GM23338 (cell line): ENCODE measurements around the gene MKRN2. TPM values are rescaled to one million over a fixed set of nuclear protein-coding genes. Genes with fewer than 3 reads are reported as not detected.

Source experiments
- ATAC-seq: fragments of 200-7000 bp; cut with Tn5 transposase; 3 replicates; pipeline ENCODE4 v1.9.1; 2020
- DNase-seq: peaks from one replicate; pipeline ENCODE4 v3.0.0-alpha.2; 2015; ENCODE audit warnings: low spot score
- H2AFZ ChIP-seq: fragments of 200-600 bp; sonication (generic); 2 replicates; pipeline ENCODE4 v1.8.0; 2016; ENCODE audit warnings: antibody characterized with exemption, mild to moderate bottlenecking, moderate library complexity
- H3F3A ChIP-seq: fragments of 200-600 bp; sonication (generic); replicated peaks from 2 replicates; pipeline ENCODE4 v1.8.0; 2017; ENCODE audit warnings: antibody characterized with exemption, mixed run types, low read depth
- H3K27ac ChIP-seq: fragments of 200-600 bp; sonication (generic); 2 replicates; pipeline ENCODE4 v1.6.1; 2016; ENCODE audit warnings: low read depth
- H3K27me3 ChIP-seq: fragments of 200-600 bp; sonication (generic); 2 replicates; pipeline ENCODE4 v1.8.0; 2016; ENCODE audit warnings: mild to moderate bottlenecking, mixed run types, moderate library complexity; ENCODE audit not compliant: insufficient read depth
- H3K36me3 ChIP-seq: fragments of 200-600 bp; sonication (generic); 2 replicates; pipeline ENCODE4 v1.8.0; 2016; ENCODE audit warnings: mild to moderate bottlenecking; ENCODE audit not compliant: insufficient read depth
- H3K4me1 ChIP-seq: fragments of 200-600 bp; sonication (generic); 2 replicates; pipeline ENCODE4 v1.8.0; 2016; ENCODE audit warnings: mild to moderate bottlenecking, moderate library complexity; ENCODE audit not compliant: insufficient read depth
- H3K4me2 ChIP-seq: fragments of 200-600 bp; sonication (generic); 2 replicates; pipeline ENCODE4 v1.7.1; 2017; ENCODE audit warnings: mixed run types
- H3K4me3 ChIP-seq: fragments of 200-600 bp; sonication (generic); 2 replicates; pipeline ENCODE4 v1.6.1; 2016; ENCODE audit warnings: mixed run types
- H3K79me2 ChIP-seq: fragments of 200-600 bp; sonication (generic); replicated peaks from 2 replicates; pipeline ENCODE4 v1.8.0; 2017; ENCODE audit warnings: mild to moderate bottlenecking; ENCODE audit not compliant: insufficient read depth
- H3K9me2 ChIP-seq: fragments of 200-600 bp; sonication (generic); 2 replicates; pipeline ENCODE4 v1.8.0; 2017; ENCODE audit not compliant: insufficient read depth
- H4K20me1 ChIP-seq: fragments of 200-600 bp; sonication (generic); replicated peaks from 2 replicates; pipeline ENCODE4 v1.8.0; 2017; ENCODE audit warnings: mild to moderate bottlenecking; ENCODE audit not compliant: insufficient read depth
- H3K27ac Mint-ChIP-seq: 2 replicates; pipeline ENCODE4 v1.8.0; 2020; ENCODE audit warnings: inconsistent platforms, mild to moderate bottlenecking, moderate library complexity, mixed read lengths
- H3K27me3 Mint-ChIP-seq: 3 replicates; pipeline ENCODE4 v1.8.0; 2022; ENCODE audit warnings: low read depth, mild to moderate bottlenecking, moderate library complexity, mixed read lengths, inconsistent platforms; ENCODE audit not compliant: insufficient read depth, poor library complexity
- H3K36me3 Mint-ChIP-seq: 3 replicates; pipeline ENCODE4 v1.8.0; 2021; ENCODE audit warnings: low read depth, mild to moderate bottlenecking, inconsistent platforms, moderate library complexity, mixed read lengths
- H3K4me1 Mint-ChIP-seq: 3 replicates; pipeline ENCODE4 v1.8.0; 2020; ENCODE audit warnings: mild to moderate bottlenecking, inconsistent platforms, mixed read lengths
- H3K4me3 Mint-ChIP-seq: 3 replicates; pipeline ENCODE4 v1.8.0; 2021; ENCODE audit warnings: moderate library complexity, mild to moderate bottlenecking, inconsistent platforms, mixed read lengths
- H3K9me3 Mint-ChIP-seq: 3 replicates; pipeline ENCODE4 v1.8.0; 2020; ENCODE audit warnings: moderate library complexity, mild to moderate bottlenecking, inconsistent platforms, mixed read lengths
- CREB1 ChIP-seq: fragments of 250-450 bp; sonication (Bioruptor Pico); IDR thresholded peaks from 2 replicates; pipeline ENCODE4 v1.5.0; 2020; ENCODE audit warnings: low read depth, mild to moderate bottlenecking, moderate library complexity
- ETS1 ChIP-seq: IDR thresholded peaks from 2 replicates; pipeline ENCODE4 v1.6.1; 2016; ENCODE audit warnings: antibody characterized with exemption
- EZH2 ChIP-seq: fragments of 200-600 bp; sonication (generic); IDR thresholded peaks from one replicate; pipeline ENCODE4 v1.8.0; 2017; ENCODE audit warnings: antibody characterized with exemption, mild to moderate bottlenecking, low read depth; ENCODE audit not compliant: unreplicated experiment
- EZH2phosphoT487 ChIP-seq: fragments of 200-600 bp; sonication (generic); IDR thresholded peaks from one replicate; pipeline ENCODE4 v1.8.1; 2018; ENCODE audit warnings: antibody characterized with exemption; ENCODE audit not compliant: unreplicated experiment
- JUNB ChIP-seq: IDR thresholded peaks from one replicate; pipeline ENCODE4 v1.6.1; 2016; ENCODE audit warnings: antibody characterized with exemption; ENCODE audit not compliant: unreplicated experiment
- NANOG ChIP-seq: IDR thresholded peaks from 2 replicates; pipeline ENCODE4 v1.6.1; 2016; ENCODE audit warnings: antibody characterized with exemption, borderline replicate concordance
- POLR2AphosphoS5 ChIP-seq: IDR thresholded peaks from 2 replicates; pipeline ENCODE4 v1.6.1; 2016; ENCODE audit warnings: antibody characterized with exemption, low read depth
- REST ChIP-seq: IDR thresholded peaks from one replicate; pipeline ENCODE4 v1.6.1; 2018; ENCODE audit warnings: antibody characterized with exemption; ENCODE audit not compliant: unreplicated experiment
- STAT1 ChIP-seq: IDR thresholded peaks from one replicate; pipeline ENCODE4 v1.6.1; 2016; ENCODE audit warnings: antibody characterized with exemption; ENCODE audit not compliant: unreplicated experiment
- ZNF114 ChIP-seq: fragments of 250-450 bp; sonication (Bioruptor Pico); IDR thresholded peaks from 2 replicates; pipeline ENCODE4 v1.5.0; 2020; ENCODE audit warnings: mild to moderate bottlenecking, moderate library complexity
- ZNF331 ChIP-seq: fragments of 250-450 bp; sonication (Bioruptor Pico); IDR thresholded peaks from 2 replicates; pipeline ENCODE4 v1.5.0; 2020; ENCODE audit warnings: low read depth, mild to moderate bottlenecking, moderate library complexity
- ZNF462 ChIP-seq: fragments of 250-450 bp; sonication (Bioruptor Pico); IDR thresholded peaks from 2 replicates; pipeline ENCODE4 v1.5.0; 2020; ENCODE audit warnings: mild to moderate bottlenecking, moderate library complexity
- polyA plus RNA-seq: library from polyadenylated mRNA; unstranded; fragments of >200 nt; fragmentation: Nextera tagmentation; extraction: Ambion mirVana; gene quantifications from 2 replicates; pipeline ENCODE4 v1.2.1, GENCODE V29; 2016
- total RNA-seq: library from RNA; depleted of rRNA; stranded (reverse); fragments of >200 nt; shearing (Covaris generic); gene quantifications from 2 replicates; pipeline ENCODE4 v1.2.3, GENCODE V29; 2014
- TF ChIP-seq, protein P1 (sequence below), 2 experiments: fragments of 200-600 bp in 1 of 2; sonication (generic) in 1 of 2; conservative IDR thresholded peaks; 2 replicates each; pipeline versions ENCODE4 v1.5.1 to v1.6.1; 2016 to 2017; ENCODE audit warnings: antibody characterized with exemption in 2 of 2, low read depth in 2 of 2, mild to moderate bottlenecking in 2 of 2, moderate library complexity in 1 of 2

Gene MKRN2
- total and polyA plus RNA-seq, 2 experiments from 2014 or later: 11.4 to 24.6 TPM

GRCh38 chr3:12553921-12554391, 2.9 kb upstream of the MKRN2 start:
- peaks cover 3% of the 10 kb centered on the region; the same call in 1 of the 3 replicates for H3K36me3 Mint-ChIP-seq
- peaks cover 17% of the 10 kb centered on the region for H3K27me3 ChIP-seq
- peak overlapping the region; percentile 90 for H3K4me2 ChIP-seq
- peaks cover 14% of the 10 kb centered on the region for H3K4me1 Mint-ChIP-seq
- no peaks in the 10 kb centered on the region for H3K9me3 Mint-ChIP-seq
- H3K4me1 ChIP-seq: peaks cover 13% of the 10 kb centered on the region
- TF ChIP-seq POLR2AphosphoS5: no peak; the same call in 1 of the 2 replicates
- no peak for TF ChIP-seq ZNF331 (CRISPR knock-in tag)
- no peak for TF ChIP-seq ETS1
- TF ChIP-seq EZH2phosphoT487: no peak
- TF ChIP-seq STAT1: no peak
- no peak for TF ChIP-seq NANOG
- TF ChIP-seq JUNB: no peak
- TF ChIP-seq EZH2: no peak
- TF ChIP-seq, protein P1, sequence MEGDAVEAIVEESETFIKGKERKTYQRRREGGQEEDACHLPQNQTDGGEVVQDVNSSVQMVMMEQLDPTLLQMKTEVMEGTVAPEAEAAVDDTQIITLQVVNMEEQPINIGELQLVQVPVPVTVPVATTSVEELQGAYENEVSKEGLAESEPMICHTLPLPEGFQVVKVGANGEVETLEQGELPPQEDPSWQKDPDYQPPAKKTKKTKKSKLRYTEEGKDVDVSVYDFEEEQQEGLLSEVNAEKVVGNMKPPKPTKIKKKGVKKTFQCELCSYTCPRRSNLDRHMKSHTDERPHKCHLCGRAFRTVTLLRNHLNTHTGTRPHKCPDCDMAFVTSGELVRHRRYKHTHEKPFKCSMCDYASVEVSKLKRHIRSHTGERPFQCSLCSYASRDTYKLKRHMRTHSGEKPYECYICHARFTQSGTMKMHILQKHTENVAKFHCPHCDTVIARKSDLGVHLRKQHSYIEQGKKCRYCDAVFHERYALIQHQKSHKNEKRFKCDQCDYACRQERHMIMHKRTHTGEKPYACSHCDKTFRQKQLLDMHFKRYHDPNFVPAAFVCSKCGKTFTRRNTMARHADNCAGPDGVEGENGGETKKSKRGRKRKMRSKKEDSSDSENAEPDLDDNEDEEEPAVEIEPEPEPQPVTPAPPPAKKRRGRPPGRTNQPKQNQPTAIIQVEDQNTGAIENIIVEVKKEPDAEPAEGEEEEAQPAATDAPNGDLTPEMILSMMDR (conservative IDR thresholded peaks at IDR 0.05; ENCODE audit: low read depth in 2 of 2): no peak
- no peak for TF ChIP-seq CREB1 (CRISPR knock-in tag)
- TF ChIP-seq ZNF462 (CRISPR knock-in tag): no peak
- TF ChIP-seq REST: no peak
- TF ChIP-seq ZNF114: no peak
- H3K36me3 ChIP-seq: no peaks in the 10 kb centered on the region
- peak overlapping the region; percentile 78 for H3K4me3 Mint-ChIP-seq
- no peaks in the 10 kb centered on the region for H3K27me3 Mint-ChIP-seq
- H4K20me1 ChIP-seq: peaks cover 14% of the 10 kb centered on the region
- ATAC-seq: no peak
- peak overlapping the region; percentile 72; the same call in 1 of the 2 replicates for H3K27ac Mint-ChIP-seq
- peaks cover 19% of the 10 kb centered on the region for H3K79me2 ChIP-seq
- peak; percentile 63 for DNase-seq
- no peaks in the 10 kb centered on the region for H3K9me2 ChIP-seq
- H3F3A ChIP-seq: peaks cover 4% of the 10 kb centered on the region; the same call in 1 of the 2 replicates
- H2AFZ ChIP-seq: peak overlapping the region; percentile 99
- H3K4me3 ChIP-seq: peak overlapping the region; percentile 64
- H3K27ac ChIP-seq: no peak overlapping the region; the same call in 1 of the 2 replicates
